GM19324 (cell line): ENCODE data around the gene LRRC59.
A peak's percentile ranks its signal among the peaks of the same experiment; 100 is the strongest.
"Not testable (repeated sequence)": the region's sequence is repeated elsewhere in the genome, so short reads cannot be mapped to it uniquely, and the experiment has no call there.

Experiments used
- ATAC-seq: cut with Tn5 transposase; IDR thresholded peaks from one replicate; pipeline ENCODE4 v1.9.1; 2021; ENCODE audit warnings: mild to moderate bottlenecking, moderate library complexity; ENCODE audit not compliant: unreplicated experiment, low FRiP score

LRRC59 gene

DNA sequence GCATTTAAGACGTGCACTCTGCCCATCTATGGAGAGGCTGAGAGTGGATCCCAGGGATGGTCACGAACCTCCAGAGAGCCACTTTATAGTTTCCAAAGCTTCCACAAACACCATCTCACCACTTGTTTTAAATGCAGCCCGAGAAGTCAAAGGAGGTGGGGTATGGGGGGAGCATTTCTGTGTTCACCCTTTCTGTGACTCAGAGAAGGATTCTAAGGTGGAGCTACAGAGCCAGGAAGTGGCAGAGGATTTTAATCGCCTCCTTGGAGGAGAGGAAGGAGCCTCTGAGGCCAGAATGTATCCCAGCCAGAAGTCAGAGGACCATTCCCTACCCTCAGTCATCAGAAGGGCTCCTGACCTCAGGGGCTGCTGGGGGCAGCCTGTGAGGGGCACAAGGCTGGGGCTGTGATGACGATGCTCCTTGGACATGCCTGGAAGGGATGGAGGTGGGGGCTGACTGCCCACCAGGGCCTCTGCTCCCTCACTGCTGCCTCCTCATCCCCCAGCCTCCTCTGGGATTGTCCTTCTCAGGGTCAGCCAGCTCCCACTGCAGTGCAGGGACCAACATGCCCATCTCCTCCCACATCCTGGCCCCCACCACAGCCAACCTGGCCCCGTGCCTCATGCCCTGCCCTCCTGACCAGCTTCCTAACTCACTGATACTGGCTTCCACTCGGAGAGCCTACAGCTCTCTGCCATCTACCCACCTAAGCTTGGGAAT, 48.6 kb downstream of the LRRC59 start:
- no peak for ATAC-seq

DNA sequence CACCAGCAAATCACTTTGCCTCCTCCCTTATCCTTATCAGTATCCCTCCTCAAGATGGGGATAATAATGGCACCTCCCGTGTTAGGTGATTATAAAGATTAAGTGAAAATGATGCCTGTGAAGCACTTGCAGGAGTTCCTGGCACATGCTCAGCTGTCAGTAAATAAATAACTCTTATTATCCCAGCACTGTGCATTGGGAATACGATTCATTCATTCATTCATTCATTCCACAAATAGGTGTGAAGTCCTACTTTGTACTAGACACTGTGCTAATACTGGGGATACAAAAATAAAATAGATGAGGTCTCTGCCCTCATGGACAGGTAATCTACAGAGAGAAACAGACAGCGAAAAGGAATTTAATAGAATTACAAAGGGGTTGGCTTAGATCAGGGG, 49.4 kb downstream of the LRRC59 start:
- no peak for ATAC-seq

- ATAC-seq = no peak
Measured at GRCh38 chr17:50347117-50347893, 50.0 kb downstream of the LRRC59 start.

DNA sequence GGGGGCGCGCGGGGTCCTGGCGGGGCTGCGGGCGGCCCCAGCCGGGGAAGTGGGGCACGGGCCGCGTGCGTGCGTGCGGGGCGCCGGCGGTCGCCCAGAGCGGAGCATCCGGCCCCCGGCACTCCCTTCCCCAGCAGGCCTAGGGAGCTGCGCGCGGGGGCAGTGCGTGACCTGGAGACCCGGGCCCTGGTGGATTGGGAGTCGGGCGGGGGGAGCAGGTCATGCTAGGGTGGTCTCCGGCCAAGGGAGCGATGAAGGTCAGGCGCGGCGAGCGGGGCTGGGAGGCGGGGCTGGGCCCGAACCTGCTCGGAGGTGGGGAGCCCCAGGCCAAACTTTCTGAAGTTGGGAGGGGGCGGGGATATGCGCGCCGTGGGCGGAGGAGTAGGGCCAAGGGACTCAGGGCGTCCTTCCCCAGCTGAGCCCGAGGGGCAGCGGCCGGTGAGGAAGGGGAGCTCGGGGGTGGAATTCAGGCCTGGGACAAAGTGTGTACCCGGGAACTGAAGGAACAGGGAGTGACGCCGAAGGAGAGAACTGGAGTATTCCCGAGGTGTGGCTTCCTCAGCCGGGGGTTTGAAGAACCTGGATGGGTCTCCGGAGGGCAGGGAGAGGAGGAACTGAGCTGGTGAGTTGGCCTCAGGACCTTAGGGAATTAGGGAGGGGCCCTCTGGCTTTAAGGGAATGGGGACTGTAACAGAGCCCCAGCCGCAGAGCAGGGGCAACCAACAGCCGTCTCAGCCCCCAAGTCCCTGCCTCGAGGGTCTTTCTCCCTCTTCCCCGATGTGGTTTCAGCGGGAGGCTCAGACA, 50.8 kb downstream of the LRRC59 start:
- ATAC-seq = peak; percentile 60

DNA sequence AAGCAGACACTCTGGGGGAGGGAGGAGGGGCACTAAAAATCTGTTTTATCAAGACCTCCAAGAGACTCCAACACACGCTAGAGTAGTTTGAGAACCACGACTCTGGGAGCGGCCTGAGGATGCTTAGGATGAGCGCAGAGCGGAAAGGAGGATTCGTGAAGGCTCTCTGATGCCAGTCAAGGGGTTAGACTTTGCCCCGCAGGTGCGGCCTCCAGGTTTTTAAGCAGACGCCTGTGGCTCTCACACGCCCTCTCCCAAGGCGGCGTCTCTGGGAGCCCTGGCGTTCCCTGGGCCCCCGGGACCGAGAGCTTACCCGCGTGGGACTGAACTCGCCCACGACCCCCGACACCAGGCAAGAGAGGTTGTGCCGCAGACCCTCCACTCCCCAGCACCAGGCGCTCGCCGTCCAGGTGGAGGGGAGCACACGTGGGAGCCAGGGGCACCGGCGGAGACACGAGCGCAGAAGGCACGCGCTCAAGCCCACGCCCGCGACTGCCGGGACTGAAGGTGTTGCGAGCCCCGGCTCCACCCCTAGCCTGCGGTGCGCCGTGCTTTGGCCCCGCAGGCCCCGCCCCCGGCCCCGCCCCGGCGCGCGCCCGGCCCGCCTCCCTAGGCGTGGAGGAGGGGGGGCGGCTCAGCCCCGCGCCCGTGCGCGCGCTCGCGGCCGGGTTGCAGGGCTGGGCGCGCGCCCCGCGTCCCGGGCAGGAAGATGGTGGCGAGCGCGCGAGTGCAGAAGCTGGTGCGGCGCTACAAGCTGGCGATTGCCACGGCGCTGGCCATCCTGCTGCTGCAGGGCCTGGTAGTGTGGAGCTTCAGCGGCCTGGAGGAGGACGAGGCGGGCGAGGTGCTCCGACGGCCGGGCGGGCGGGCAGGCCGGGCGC, 51.7 kb downstream of the LRRC59 start, which contains the start of gene XYLT2:
Gene XYLT2, plus strand, starts transcription at position 695 of the 881 bp plus-strand sequence. Its CDS starts 15 bp downstream, at position 710.
- ATAC-seq = peak; percentile 80

DNA sequence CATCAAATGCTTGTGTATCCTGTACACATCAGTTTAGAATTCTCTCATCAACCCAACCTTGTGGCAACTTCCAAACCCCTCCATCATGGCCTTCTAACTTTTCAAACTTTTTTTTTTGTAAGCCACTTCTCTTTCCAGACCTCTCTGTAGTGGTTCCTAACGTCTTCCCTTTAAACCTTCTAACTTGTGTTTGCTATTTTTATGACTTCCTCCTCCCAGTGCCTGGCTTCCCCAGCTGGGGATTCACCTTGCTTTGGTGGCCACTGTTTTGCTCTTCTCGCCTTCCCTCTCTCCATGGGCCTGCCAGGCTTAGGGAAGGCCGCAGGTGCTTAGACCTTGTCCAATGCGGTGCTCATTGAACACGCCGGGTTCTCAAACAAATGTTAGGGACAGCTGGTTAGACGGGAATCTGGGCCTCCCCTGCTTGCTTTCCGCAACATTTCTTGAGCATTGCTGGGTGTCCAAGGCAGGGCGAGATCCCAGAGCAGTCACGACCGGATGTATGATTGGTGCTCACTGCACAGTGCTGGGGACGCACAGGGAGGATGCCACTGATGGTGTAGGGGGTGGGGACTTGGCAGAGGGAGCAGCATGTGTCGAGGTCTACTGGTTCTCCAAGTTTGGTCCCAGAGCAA, 52.5 kb downstream of the LRRC59 start:
- no peak for ATAC-seq

GRCh38 chr17:50339381-50339780, 57.9 kb downstream of the LRRC59 start:
- ATAC-seq = no peak

GRCh38 chr17:50338645-50339044, 58.7 kb downstream of the LRRC59 start:
- no peak for ATAC-seq

GRCh38 chr17:50337956-50338355, 59.4 kb downstream of the LRRC59 start:
- no peak for ATAC-seq

DNA sequence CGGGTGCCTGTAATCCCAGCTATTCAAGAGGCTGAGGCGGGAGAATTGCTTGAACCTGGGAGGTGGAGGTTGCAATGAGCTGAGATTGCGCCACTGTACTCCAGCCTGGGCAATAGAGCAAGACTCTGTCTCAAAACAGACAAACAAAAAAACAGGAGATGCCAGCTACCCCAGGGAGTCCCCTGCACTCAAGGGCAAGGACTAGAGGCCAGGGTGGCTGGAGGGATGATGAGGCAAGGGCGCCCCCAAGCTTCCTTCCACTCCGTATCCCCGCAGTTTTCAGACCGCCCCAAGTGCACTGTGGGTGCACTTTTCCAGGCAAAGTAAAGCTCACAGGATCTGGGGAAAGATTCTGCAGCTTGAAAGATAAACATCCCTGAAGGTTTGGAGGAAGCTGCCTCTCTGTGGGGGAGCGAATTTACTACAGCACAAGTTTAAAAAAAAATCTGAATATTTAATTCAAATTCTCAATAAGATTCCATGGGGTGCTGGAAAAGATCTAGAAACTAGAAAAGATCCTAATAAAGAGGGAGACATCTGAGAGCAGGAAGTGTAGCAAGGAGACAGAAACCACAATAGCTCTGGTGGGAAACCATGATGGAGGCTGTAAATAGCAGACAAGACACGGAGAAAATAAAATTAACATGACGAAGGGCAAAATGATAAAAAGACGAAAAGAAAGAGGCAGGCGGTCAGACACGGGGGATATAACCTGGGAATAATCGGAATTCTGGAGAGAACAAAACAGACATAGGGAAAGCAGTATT, 63.8 kb downstream of the LRRC59 start:
- not testable (repeated sequence) for ATAC-seq

- no peak for ATAC-seq
Measured at GRCh38 chr17:50332196-50332595, 65.1 kb downstream of the LRRC59 start.
